ENCODE results near the gene CLDN34.
A peak's percentile ranks its signal among the peaks of the same experiment; 100 is the strongest.

DNA sequence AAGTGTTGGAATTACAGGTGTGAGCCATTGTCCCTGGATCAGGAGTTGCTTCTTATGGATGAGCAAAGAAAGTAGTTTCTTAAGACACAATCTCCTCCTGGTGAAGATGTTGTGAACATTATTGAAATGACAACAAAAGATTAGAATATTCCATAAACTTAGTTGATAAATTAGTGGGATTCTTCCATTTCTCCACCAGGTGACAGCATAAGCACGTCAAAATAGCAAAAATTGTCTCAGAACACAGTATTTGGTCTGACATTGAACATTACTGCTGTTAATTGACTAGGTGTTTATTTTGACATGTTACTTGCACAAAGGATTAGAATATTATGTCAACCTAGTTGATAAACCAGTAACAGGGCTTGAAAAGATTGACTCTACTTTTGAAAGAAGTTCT lies 21.6 kb downstream of the CLDN34 start:
- TF ChIP-seq, protein P1, sequence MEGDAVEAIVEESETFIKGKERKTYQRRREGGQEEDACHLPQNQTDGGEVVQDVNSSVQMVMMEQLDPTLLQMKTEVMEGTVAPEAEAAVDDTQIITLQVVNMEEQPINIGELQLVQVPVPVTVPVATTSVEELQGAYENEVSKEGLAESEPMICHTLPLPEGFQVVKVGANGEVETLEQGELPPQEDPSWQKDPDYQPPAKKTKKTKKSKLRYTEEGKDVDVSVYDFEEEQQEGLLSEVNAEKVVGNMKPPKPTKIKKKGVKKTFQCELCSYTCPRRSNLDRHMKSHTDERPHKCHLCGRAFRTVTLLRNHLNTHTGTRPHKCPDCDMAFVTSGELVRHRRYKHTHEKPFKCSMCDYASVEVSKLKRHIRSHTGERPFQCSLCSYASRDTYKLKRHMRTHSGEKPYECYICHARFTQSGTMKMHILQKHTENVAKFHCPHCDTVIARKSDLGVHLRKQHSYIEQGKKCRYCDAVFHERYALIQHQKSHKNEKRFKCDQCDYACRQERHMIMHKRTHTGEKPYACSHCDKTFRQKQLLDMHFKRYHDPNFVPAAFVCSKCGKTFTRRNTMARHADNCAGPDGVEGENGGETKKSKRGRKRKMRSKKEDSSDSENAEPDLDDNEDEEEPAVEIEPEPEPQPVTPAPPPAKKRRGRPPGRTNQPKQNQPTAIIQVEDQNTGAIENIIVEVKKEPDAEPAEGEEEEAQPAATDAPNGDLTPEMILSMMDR (IDR thresholded peaks at IDR 0.05) = peak in 3 of 7 experiments; percentile 8 to 34 (median 27)
- TF ChIP-seq POLR2AphosphoS5 (IDR thresholded peaks at IDR 0.05) = no peak

All from stomach (tissue), 4 donors.